ENCODE results near the gene THADA. TPM values are rescaled to one million over a fixed set of nuclear protein-coding genes. Genes with fewer than 3 reads are reported as not detected.

The THADA gene
- total RNA-seq, 1 donor from 2014 or later = 50.6 TPM

GRCh38 chr2:43525506-43525905 is 70.3 kb downstream of the THADA start:
- Histone ChIP-seq H3K36me3 (ENCODE audit: control insufficient read depth in 3 of 3, insufficient read depth in 3 of 3, low read length in 3 of 3) (no peaks in the 10 kb centered on the region), H3K9ac (ENCODE audit: low read depth in 1 of 3, low read length in 3 of 3) (no peak overlapping the region), H3K4me1 (ENCODE audit: control insufficient read depth in 3 of 3, insufficient read depth in 3 of 3, low read length in 3 of 3) (no peaks in the 10 kb centered on the region), H3K27me3 (ENCODE audit: control insufficient read depth in 3 of 3, insufficient read depth in 3 of 3, low read length in 3 of 3) (no peaks in the 10 kb centered on the region), H3K4me3 (ENCODE audit: low read length in 3 of 3) (no peak overlapping the region), H3K9me3 (ENCODE audit: control insufficient read depth in 3 of 3, low read length in 3 of 3) (peaks cover 0 to 4% (median 0%) of the 10 kb centered on the region in 3 donors), H3K27ac (ENCODE audit: low read depth, low read length) (no peak overlapping the region)

- Histone ChIP-seq H3K9me3 (ENCODE audit: control insufficient read depth in 3 of 3, low read length in 3 of 3) (peaks cover 0 to 4% (median 0%) of the 10 kb centered on the region in 3 donors), H3K36me3 (ENCODE audit: control insufficient read depth in 3 of 3, insufficient read depth in 3 of 3, low read length in 3 of 3) (no peaks in the 10 kb centered on the region), H3K27ac (ENCODE audit: low read depth, low read length) (no peak overlapping the region), H3K27me3 (ENCODE audit: control insufficient read depth in 3 of 3, insufficient read depth in 3 of 3, low read length in 3 of 3) (no peaks in the 10 kb centered on the region), H3K9ac (ENCODE audit: low read depth in 1 of 3, low read length in 3 of 3) (no peak overlapping the region), H3K4me1 (ENCODE audit: control insufficient read depth in 3 of 3, insufficient read depth in 3 of 3, low read length in 3 of 3) (peaks cover 0 to 6% (median 3%) of the 10 kb centered on the region in 3 donors), H3K4me3 (ENCODE audit: low read length in 3 of 3) (no peak overlapping the region)
Measured at GRCh38 chr2:43524177-43524965, 71.5 kb downstream of the THADA start.

GRCh38 chr2:43522177-43522576 is 73.7 kb downstream of the THADA start:
- H3K27ac ChIP-seq (ENCODE audit: low read depth, low read length) = no peak overlapping the region
- no peaks in the 10 kb centered on the region for H3K36me3 ChIP-seq (ENCODE audit: control insufficient read depth in 3 of 3, insufficient read depth in 3 of 3, low read length in 3 of 3)
- peaks cover 5 to 15% (median 5%) of the 10 kb centered on the region in 3 donors for H3K4me1 ChIP-seq (ENCODE audit: control insufficient read depth in 3 of 3, insufficient read depth in 3 of 3, low read length in 3 of 3)
- H3K27me3 ChIP-seq (ENCODE audit: control insufficient read depth in 3 of 3, insufficient read depth in 3 of 3, low read length in 3 of 3) = no peaks in the 10 kb centered on the region
- no peak overlapping the region for H3K9ac ChIP-seq (ENCODE audit: low read depth in 1 of 3, low read length in 3 of 3)
- peaks cover 0 to 4% (median 0%) of the 10 kb centered on the region in 3 donors for H3K9me3 ChIP-seq (ENCODE audit: control insufficient read depth in 3 of 3, low read length in 3 of 3)
- H3K4me3 ChIP-seq (ENCODE audit: low read length in 3 of 3) = no peak overlapping the region

GRCh38 chr2:43521568-43521967 is 74.3 kb downstream of the THADA start:
- Histone ChIP-seq H3K4me3 (ENCODE audit: low read length in 3 of 3) (no peak overlapping the region), H3K27me3 (ENCODE audit: control insufficient read depth in 3 of 3, insufficient read depth in 3 of 3, low read length in 3 of 3) (no peaks in the 10 kb centered on the region), H3K9ac (ENCODE audit: low read depth in 1 of 3, low read length in 3 of 3) (no peak overlapping the region), H3K27ac (ENCODE audit: low read depth, low read length) (no peak overlapping the region), H3K9me3 (ENCODE audit: control insufficient read depth in 3 of 3, low read length in 3 of 3) (peaks cover 0 to 4% (median 0%) of the 10 kb centered on the region in 3 donors), H3K36me3 (ENCODE audit: control insufficient read depth in 3 of 3, insufficient read depth in 3 of 3, low read length in 3 of 3) (no peaks in the 10 kb centered on the region), H3K4me1 (ENCODE audit: control insufficient read depth in 3 of 3, insufficient read depth in 3 of 3, low read length in 3 of 3) (peaks cover 5 to 15% (median 6%) of the 10 kb centered on the region in 3 donors)

GRCh38 chr2:43520919-43521318 is 74.9 kb downstream of the THADA start:
- H3K27ac ChIP-seq (ENCODE audit: low read depth, low read length) = no peak overlapping the region
- H3K9ac ChIP-seq (ENCODE audit: low read depth in 1 of 3, low read length in 3 of 3) = no peak overlapping the region
- peaks cover 0 to 4% (median 0%) of the 10 kb centered on the region in 3 donors for H3K9me3 ChIP-seq (ENCODE audit: control insufficient read depth in 3 of 3, low read length in 3 of 3)
- H3K4me1 ChIP-seq (ENCODE audit: control insufficient read depth in 3 of 3, insufficient read depth in 3 of 3, low read length in 3 of 3) = peaks cover 5 to 15% (median 9%) of the 10 kb centered on the region in 3 donors
- H3K27me3 ChIP-seq (ENCODE audit: control insufficient read depth in 3 of 3, insufficient read depth in 3 of 3, low read length in 3 of 3) = no peaks in the 10 kb centered on the region
- H3K36me3 ChIP-seq (ENCODE audit: control insufficient read depth in 3 of 3, insufficient read depth in 3 of 3, low read length in 3 of 3) = no peaks in the 10 kb centered on the region
- no peak overlapping the region for H3K4me3 ChIP-seq (ENCODE audit: low read length in 3 of 3)

- no peak overlapping the region for H3K9ac ChIP-seq (ENCODE audit: low read depth in 1 of 3, low read length in 3 of 3)
- no peaks in the 10 kb centered on the region for H3K9me3 ChIP-seq (ENCODE audit: control insufficient read depth in 3 of 3, low read length in 3 of 3)
- H3K4me3 ChIP-seq (ENCODE audit: low read length in 3 of 3) = no peak overlapping the region
- no peaks in the 10 kb centered on the region for H3K27me3 ChIP-seq (ENCODE audit: control insufficient read depth in 3 of 3, insufficient read depth in 3 of 3, low read length in 3 of 3)
- peaks cover 5 to 15% (median 9%) of the 10 kb centered on the region in 3 donors for H3K4me1 ChIP-seq (ENCODE audit: control insufficient read depth in 3 of 3, insufficient read depth in 3 of 3, low read length in 3 of 3)
- H3K27ac ChIP-seq (ENCODE audit: low read depth, low read length) = peak overlapping the region; percentile 75
- no peaks in the 10 kb centered on the region for H3K36me3 ChIP-seq (ENCODE audit: control insufficient read depth in 3 of 3, insufficient read depth in 3 of 3, low read length in 3 of 3)
Measured at GRCh38 chr2:43519643-43520221, 76.1 kb downstream of the THADA start.

GRCh38 chr2:43518718-43519117 is 77.1 kb downstream of the THADA start:
- Histone ChIP-seq H3K27ac (ENCODE audit: low read depth, low read length) (peak overlapping the region; percentile 75), H3K4me1 (ENCODE audit: control insufficient read depth in 3 of 3, insufficient read depth in 3 of 3, low read length in 3 of 3) (peaks cover 5 to 15% (median 9%) of the 10 kb centered on the region in 3 donors), H3K27me3 (ENCODE audit: control insufficient read depth in 3 of 3, insufficient read depth in 3 of 3, low read length in 3 of 3) (no peaks in the 10 kb centered on the region), H3K9ac (ENCODE audit: low read depth in 1 of 3, low read length in 3 of 3) (no peak overlapping the region), H3K4me3 (ENCODE audit: low read length in 3 of 3) (no peak overlapping the region), H3K9me3 (ENCODE audit: control insufficient read depth in 3 of 3, low read length in 3 of 3) (no peaks in the 10 kb centered on the region), H3K36me3 (ENCODE audit: control insufficient read depth in 3 of 3, insufficient read depth in 3 of 3, low read length in 3 of 3) (no peaks in the 10 kb centered on the region)

- no peaks in the 10 kb centered on the region for H3K36me3 ChIP-seq (ENCODE audit: control insufficient read depth in 3 of 3, insufficient read depth in 3 of 3, low read length in 3 of 3)
- peaks cover 5 to 18% (median 12%) of the 10 kb centered on the region in 3 donors for H3K4me1 ChIP-seq (ENCODE audit: control insufficient read depth in 3 of 3, insufficient read depth in 3 of 3, low read length in 3 of 3)
- H3K27ac ChIP-seq (ENCODE audit: low read depth, low read length) = peak overlapping the region; percentile 75
- H3K9ac ChIP-seq (ENCODE audit: low read depth in 1 of 3, low read length in 3 of 3) = no peak overlapping the region
- no peak overlapping the region for H3K4me3 ChIP-seq (ENCODE audit: low read length in 3 of 3)
- no peaks in the 10 kb centered on the region for H3K27me3 ChIP-seq (ENCODE audit: control insufficient read depth in 3 of 3, insufficient read depth in 3 of 3, low read length in 3 of 3)
- no peaks in the 10 kb centered on the region for H3K9me3 ChIP-seq (ENCODE audit: control insufficient read depth in 3 of 3, low read length in 3 of 3)
Measured at GRCh38 chr2:43518181-43518580, 77.7 kb downstream of the THADA start.

GRCh38 chr2:43515807-43516497 is 79.9 kb downstream of the THADA start:
- Histone ChIP-seq H3K4me1 (ENCODE audit: control insufficient read depth in 3 of 3, insufficient read depth in 3 of 3, low read length in 3 of 3) (peaks cover 7 to 21% (median 13%) of the 10 kb centered on the region in 3 donors), H3K9ac (ENCODE audit: low read depth in 1 of 3, low read length in 3 of 3) (no peak overlapping the region), H3K27me3 (ENCODE audit: control insufficient read depth in 3 of 3, insufficient read depth in 3 of 3, low read length in 3 of 3) (no peaks in the 10 kb centered on the region), H3K9me3 (ENCODE audit: control insufficient read depth in 3 of 3, low read length in 3 of 3) (no peaks in the 10 kb centered on the region), H3K27ac (ENCODE audit: low read depth, low read length) (no peak overlapping the region), H3K4me3 (ENCODE audit: low read length in 3 of 3) (no peak overlapping the region), H3K36me3 (ENCODE audit: control insufficient read depth in 3 of 3, insufficient read depth in 3 of 3, low read length in 3 of 3) (no peaks in the 10 kb centered on the region)

GRCh38 chr2:43515248-43515647 is 80.6 kb downstream of the THADA start:
- Histone ChIP-seq H3K36me3 (ENCODE audit: control insufficient read depth in 3 of 3, insufficient read depth in 3 of 3, low read length in 3 of 3) (no peaks in the 10 kb centered on the region), H3K4me1 (ENCODE audit: control insufficient read depth in 3 of 3, insufficient read depth in 3 of 3, low read length in 3 of 3) (peaks cover 7 to 20% (median 13%) of the 10 kb centered on the region in 3 donors), H3K4me3 (ENCODE audit: low read length in 3 of 3) (no peak overlapping the region), H3K9ac (ENCODE audit: low read depth in 1 of 3, low read length in 3 of 3) (no peak overlapping the region), H3K27me3 (ENCODE audit: control insufficient read depth in 3 of 3, insufficient read depth in 3 of 3, low read length in 3 of 3) (no peaks in the 10 kb centered on the region), H3K9me3 (ENCODE audit: control insufficient read depth in 3 of 3, low read length in 3 of 3) (no peaks in the 10 kb centered on the region), H3K27ac (ENCODE audit: low read depth, low read length) (no peak overlapping the region)

Data from skeletal muscle tissue (tissue), 4 donors.